Fibroblast of lung (primary cell): ENCODE results near the gene POLN. TPM values are rescaled to one million over a fixed set of nuclear protein-coding genes. Genes with fewer than 3 reads are reported as not detected.

ENCODE experiments used
- DNase-seq, 2 donors: peaks; one replicate each; pipeline versions ENCODE4 v3.0.0 to v3.0.0-alpha.2; 2010; ENCODE audit warnings: low read depth in 2 of 2
- H2AFZ ChIP-seq: 2 replicates; pipeline ENCODE4 v1.5.1; 2012; ENCODE audit warnings: low read length, control low read depth, inconsistent platforms
- H3K27ac ChIP-seq: 2 replicates; pipeline ENCODE4 v1.5.1; 2011; ENCODE audit warnings: low read length, control low read depth; ENCODE audit not compliant: insufficient read depth
- H3K27me3 ChIP-seq: 2 replicates; pipeline ENCODE4 v1.5.1; 2011; ENCODE audit warnings: mild to moderate bottlenecking, low read length; ENCODE audit not compliant: control insufficient read depth, insufficient read depth
- H3K36me3 ChIP-seq: 2 replicates; pipeline ENCODE4 v1.5.1; 2011; ENCODE audit warnings: low read length; ENCODE audit not compliant: control insufficient read depth, insufficient read depth
- H3K4me1 ChIP-seq: 2 replicates; pipeline ENCODE4 v1.5.1; 2011; ENCODE audit warnings: low read length; ENCODE audit not compliant: control insufficient read depth, insufficient read depth; ENCODE audit errors: extremely low read depth
- H3K4me2 ChIP-seq: 2 replicates; pipeline ENCODE4 v1.5.1; 2011; ENCODE audit warnings: low read length, control low read depth; ENCODE audit not compliant: insufficient read depth; ENCODE audit errors: extremely low read depth
- H3K4me3 ChIP-seq, 4 experiments: fragments of 200-600 bp in 1 of 4; sonication (generic) in 1 of 4; replicated peaks in 1 of 4; 2 replicates each; pipeline ENCODE4 v1.5.1; 2011 to 2016; ENCODE audit warnings: low read length in 4 of 4, low read depth in 3 of 4, mild to moderate bottlenecking in 3 of 4, control low read depth in 2 of 4, inconsistent platforms in 1 of 4, mixed read lengths in 1 of 4; ENCODE audit not compliant: insufficient read depth in 1 of 4; ENCODE audit errors: control extremely low read depth in 1 of 4
- H3K79me2 ChIP-seq: 2 replicates; pipeline ENCODE4 v1.5.1; 2012; ENCODE audit warnings: mild to moderate bottlenecking, low read length, inconsistent platforms; ENCODE audit not compliant: control insufficient read depth, insufficient read depth
- H3K9ac ChIP-seq: 2 replicates; pipeline ENCODE4 v1.5.1; 2011; ENCODE audit warnings: mild to moderate bottlenecking, low read length, control low read depth; ENCODE audit not compliant: insufficient read depth
- H3K9me3 ChIP-seq: 2 replicates; pipeline ENCODE4 v1.5.1; 2012; ENCODE audit warnings: low read depth, low read length; ENCODE audit not compliant: control insufficient read depth, insufficient read depth
- H4K20me1 ChIP-seq: 2 replicates; pipeline ENCODE4 v1.5.1; 2011; ENCODE audit warnings: low read length; ENCODE audit not compliant: control insufficient read depth, insufficient read depth; ENCODE audit errors: extremely low read depth
- EZH2 ChIP-seq: IDR thresholded peaks from 2 replicates; pipeline ENCODE4 v1.5.1; 2012; ENCODE audit warnings: low read length, control low read depth, mild to moderate bottlenecking; ENCODE audit errors: missing control alignments
- polyA plus RNA-seq, 2 donors: library from polyadenylated mRNA; depleted of rRNA in 1 of 2; stranded (reverse) in 1 of 2; unstranded in 1 of 2; fragments of >200 nt; gene quantifications; 2 replicates each; pipeline ENCODE4 v1.2.1, GENCODE V29; 2011 to 2012; ENCODE audit warnings: missing spikeins in 1 of 2
- total RNA-seq: library from RNA; depleted of rRNA; stranded (reverse); fragments of >200 nt; gene quantifications from 2 replicates; pipeline ENCODE4 v1.2.1, GENCODE V29; 2014
- TF ChIP-seq, protein P1 (sequence below), 2 donors: IDR thresholded peaks in 1 of 2; conservative IDR thresholded peaks in 1 of 2; 1 replicate in 1 of 2; 2 replicates in 1 of 2; pipeline ENCODE4 v1.5.1; 2011 to 2012; ENCODE audit warnings: low read length in 2 of 2, control low read depth in 1 of 2, inconsistent platforms in 1 of 2, low read depth in 1 of 2, mild to moderate bottlenecking in 1 of 2

The POLN gene
- total and polyA plus RNA-seq, 2 donors (not counting 1 experiment from before 2014, with no cell fraction given): 0.58 to 5.6 TPM

GRCh38 chr4:2253160-2254084 is 11.5 kb upstream of the POLN start:
- peaks cover 28% of the 10 kb centered on the region for H3K36me3 ChIP-seq
- H3K4me2 ChIP-seq: no peak overlapping the region
- H3K9ac ChIP-seq: no peak overlapping the region
- no peak overlapping the region for H2AFZ ChIP-seq
- H3K9me3 ChIP-seq: no peaks in the 10 kb centered on the region
- H3K79me2 ChIP-seq: no peaks in the 10 kb centered on the region
- DNase-seq: no peak
- TF ChIP-seq EZH2: no peak
- TF ChIP-seq, protein P1, sequence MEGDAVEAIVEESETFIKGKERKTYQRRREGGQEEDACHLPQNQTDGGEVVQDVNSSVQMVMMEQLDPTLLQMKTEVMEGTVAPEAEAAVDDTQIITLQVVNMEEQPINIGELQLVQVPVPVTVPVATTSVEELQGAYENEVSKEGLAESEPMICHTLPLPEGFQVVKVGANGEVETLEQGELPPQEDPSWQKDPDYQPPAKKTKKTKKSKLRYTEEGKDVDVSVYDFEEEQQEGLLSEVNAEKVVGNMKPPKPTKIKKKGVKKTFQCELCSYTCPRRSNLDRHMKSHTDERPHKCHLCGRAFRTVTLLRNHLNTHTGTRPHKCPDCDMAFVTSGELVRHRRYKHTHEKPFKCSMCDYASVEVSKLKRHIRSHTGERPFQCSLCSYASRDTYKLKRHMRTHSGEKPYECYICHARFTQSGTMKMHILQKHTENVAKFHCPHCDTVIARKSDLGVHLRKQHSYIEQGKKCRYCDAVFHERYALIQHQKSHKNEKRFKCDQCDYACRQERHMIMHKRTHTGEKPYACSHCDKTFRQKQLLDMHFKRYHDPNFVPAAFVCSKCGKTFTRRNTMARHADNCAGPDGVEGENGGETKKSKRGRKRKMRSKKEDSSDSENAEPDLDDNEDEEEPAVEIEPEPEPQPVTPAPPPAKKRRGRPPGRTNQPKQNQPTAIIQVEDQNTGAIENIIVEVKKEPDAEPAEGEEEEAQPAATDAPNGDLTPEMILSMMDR (conservative IDR thresholded peaks at IDR 0.05 in 1 of 2, IDR thresholded peaks at IDR 0.05 in 1 of 2; ENCODE audit: low read depth in 1 of 2, low read length in 2 of 2): no peak
- no peaks in the 10 kb centered on the region for H4K20me1 ChIP-seq
- no peaks in the 10 kb centered on the region for H3K27me3 ChIP-seq
- peaks cover 4% of the 10 kb centered on the region for H3K4me1 ChIP-seq
- H3K27ac ChIP-seq: no peak overlapping the region
- H3K4me3 ChIP-seq: no peak overlapping the region

DNA sequence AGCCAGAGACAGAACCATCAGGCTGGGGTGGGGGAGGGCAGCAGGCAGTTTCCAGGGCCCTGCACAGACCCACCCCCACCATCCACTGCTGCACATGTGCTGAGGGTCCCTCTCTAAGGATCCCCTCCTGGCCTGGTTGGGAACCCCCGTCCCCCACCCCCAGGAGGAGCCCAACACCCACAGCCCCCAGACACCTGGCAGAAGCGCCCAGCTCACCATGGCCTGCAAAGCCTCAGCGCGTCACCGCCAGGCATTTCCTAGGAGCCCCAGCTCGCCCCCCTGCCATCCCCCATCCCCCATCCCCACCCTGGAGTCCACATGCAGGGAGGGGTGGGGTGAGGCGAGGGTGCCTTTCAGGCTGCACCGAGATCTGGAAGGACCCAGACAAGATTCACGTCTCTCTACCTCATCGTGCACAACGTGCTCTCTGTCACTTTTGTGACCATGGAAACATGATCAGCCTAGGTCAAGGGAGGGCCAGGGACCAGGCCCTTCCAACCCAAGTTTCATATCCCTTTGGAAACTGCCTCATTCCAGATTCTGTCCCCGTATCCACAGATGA is 10.7 kb upstream of the POLN start:
- H3K4me2 ChIP-seq: no peak overlapping the region
- TF ChIP-seq, protein P1 (conservative IDR thresholded peaks at IDR 0.05 in 1 of 2, IDR thresholded peaks at IDR 0.05 in 1 of 2; ENCODE audit: low read depth in 1 of 2, low read length in 2 of 2): no peak
- no peak for TF ChIP-seq EZH2
- H3K27me3 ChIP-seq: no peaks in the 10 kb centered on the region
- H3K9ac ChIP-seq: no peak overlapping the region
- H3K9me3 ChIP-seq: no peaks in the 10 kb centered on the region
- peaks cover 27% of the 10 kb centered on the region for H3K36me3 ChIP-seq
- peaks cover 4% of the 10 kb centered on the region for H3K4me1 ChIP-seq
- no peak overlapping the region for H2AFZ ChIP-seq
- no peak overlapping the region for H3K27ac ChIP-seq
- DNase-seq: no peak
- H3K4me3 ChIP-seq: no peak overlapping the region
- H3K79me2 ChIP-seq: no peaks in the 10 kb centered on the region
- no peaks in the 10 kb centered on the region for H4K20me1 ChIP-seq

DNA sequence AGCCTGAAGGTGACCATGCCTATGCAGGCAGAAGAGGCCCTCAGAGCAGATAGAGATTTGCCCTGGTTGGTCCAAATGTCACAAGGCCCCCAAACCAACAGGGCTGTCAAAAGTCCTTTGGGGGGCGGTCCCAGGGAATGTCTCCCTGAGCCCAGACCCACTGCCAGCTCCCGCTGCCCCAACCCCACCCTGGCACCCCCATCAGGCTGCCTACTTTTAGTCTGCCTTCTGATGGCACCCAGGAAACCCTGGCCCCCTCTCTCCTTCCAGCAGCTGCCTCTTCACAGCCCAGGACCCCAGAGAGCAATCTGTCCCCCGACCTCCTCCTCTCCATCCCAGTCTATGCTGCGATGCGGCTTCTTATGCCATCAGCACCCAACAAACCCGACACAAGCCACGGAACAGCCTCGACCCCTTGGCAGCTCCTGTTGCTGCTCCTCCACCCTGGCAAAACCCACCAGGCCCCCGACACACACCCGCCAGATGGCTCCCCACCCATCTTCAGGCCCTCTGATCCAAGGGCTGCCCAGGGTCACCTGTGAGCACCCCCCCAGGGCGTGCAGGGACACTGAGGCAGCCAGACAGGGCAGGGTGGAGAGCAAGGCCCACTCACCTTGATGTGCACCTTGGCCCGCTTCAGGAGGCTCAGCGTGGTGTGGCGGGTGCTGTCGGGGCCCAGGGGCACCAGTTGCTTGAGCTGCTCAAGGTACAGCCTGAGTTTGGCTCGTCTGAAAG is 10.0 kb upstream of the POLN start:
- Histone ChIP-seq H3K36me3 (peaks cover 28% of the 10 kb centered on the region), H3K27me3 (no peaks in the 10 kb centered on the region), H3K4me1 (peaks cover 4% of the 10 kb centered on the region), H4K20me1 (no peaks in the 10 kb centered on the region), H3K27ac (no peak overlapping the region), H3K79me2 (no peaks in the 10 kb centered on the region), H3K9ac (no peak overlapping the region), H3K4me2 (no peak overlapping the region), H3K4me3 (no peak overlapping the region), H3K9me3 (no peaks in the 10 kb centered on the region), H2AFZ (no peak overlapping the region)
- no peak for DNase-seq
- TF ChIP-seq, protein P1 (conservative IDR thresholded peaks at IDR 0.05 in 1 of 2, IDR thresholded peaks at IDR 0.05 in 1 of 2; ENCODE audit: low read depth in 1 of 2, low read length in 2 of 2): no peak
- no peak for TF ChIP-seq EZH2
